Stimulated activated CD4-positive, alpha-beta T cell treated with anti-CD3 and anti-CD28 coated beads, Interleukin-15, amount 100 ng/mL, for 48 hours (primary cell): ENCODE measurements around the gene PPP1R3E.
"Not testable (repeated sequence)": the region's sequence is repeated elsewhere in the genome, so short reads cannot be mapped to it uniquely, and the experiment has no call there.

Experiments used
- DNase-seq, 2 donors: peaks; one replicate each; pipeline ENCODE4 v3.0.0-alpha.2; 2020; ENCODE audit warnings: low read depth in 2 of 2

Gene PPP1R3E

GRCh38 chr14:23297611-23298277 is 4.9 kb downstream of the PPP1R3E start:
- DNase-seq = no peak

DNA sequence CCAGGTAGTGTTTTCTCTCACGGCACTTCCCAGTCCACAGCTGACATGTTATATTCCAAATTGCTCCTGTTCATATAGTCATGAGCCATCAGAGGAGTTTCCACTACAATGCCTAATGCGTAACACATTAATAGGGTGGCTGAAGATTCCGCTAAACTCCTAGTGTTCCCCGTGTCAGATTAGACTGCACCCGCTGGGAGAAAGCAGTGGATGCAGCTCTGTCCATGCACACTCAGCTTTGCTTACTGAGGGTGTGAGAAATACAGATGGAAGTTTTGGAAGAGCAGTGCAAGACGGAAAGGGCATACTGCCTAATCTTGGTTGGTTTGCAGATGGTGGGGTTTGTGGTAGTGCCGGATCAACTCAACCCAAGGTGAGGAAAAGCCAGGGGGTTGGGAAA is 5.6 kb downstream of the PPP1R3E start:
- DNase-seq = no peak

- DNase-seq = no peak
Measured at GRCh38 chr14:23296012-23296777, 6.5 kb downstream of the PPP1R3E start.

DNA sequence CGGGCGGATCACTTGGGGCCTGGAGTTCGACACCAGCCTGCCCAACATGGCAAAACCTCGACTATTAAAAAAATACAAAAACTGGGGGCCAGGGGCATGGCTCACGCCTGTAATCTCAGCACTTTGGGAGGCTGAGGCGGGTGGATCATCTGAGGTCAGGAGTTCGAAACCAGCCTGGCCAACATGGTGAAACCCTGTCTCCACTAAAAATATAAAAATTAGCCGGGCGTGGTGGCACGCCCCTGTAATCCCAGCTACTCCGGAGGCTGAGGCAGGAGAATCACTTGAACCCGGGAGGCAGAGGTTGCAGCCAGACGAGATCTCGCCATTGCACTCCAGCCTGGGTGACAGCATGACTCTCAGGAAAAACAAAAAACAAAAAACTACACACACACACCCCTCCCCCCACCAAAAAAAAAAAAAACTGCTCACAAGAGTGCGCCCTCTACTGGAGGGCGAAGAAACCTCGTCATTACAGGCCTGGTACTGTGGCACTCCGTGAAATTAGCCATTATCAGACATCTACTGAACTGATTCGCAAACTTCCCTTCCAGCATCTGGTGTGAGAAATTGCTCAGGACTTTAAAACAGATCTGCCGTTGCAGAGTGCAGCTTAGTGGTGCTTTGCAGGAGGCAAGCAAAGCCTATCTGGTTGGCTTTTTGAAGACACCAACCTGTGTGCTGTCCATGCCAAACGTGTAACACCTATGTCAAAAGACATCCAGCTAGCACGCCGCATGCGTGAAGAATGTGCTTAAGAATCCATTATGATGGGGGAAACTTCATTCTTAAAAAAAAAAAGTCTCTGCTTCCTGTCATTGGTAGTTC is 7.7 kb downstream of the PPP1R3E start:
- DNase-seq = peak in 1 of 2 donors; percentile 20

DNA sequence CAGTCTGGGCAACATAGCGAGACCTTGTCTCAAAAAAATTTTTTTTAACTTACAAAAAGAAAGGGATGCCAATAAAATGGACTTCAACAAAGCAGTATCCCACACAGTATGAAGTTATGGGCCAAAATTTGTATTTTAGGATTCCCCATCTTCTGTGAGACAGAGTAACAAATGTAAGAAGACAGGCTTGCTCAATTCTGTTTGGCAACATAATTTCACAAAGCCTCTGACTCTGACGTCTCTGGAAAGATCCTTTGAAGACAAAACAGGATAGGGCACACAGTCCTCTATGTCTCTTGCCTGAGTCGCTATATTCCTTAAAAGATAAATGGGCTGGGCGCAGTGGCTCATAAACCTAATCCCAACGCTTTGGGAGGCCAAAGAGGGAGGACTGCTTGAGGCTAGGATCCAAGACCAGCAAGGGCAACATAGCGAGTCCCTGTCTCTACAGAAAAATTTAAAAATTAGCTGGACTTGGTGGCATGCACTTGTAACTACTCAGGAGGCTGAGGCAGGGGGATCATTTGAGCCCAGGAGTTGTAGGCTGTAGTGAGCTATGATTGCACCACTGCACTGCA is 15.7 kb downstream of the PPP1R3E start:
- DNase-seq = no peak

DNA sequence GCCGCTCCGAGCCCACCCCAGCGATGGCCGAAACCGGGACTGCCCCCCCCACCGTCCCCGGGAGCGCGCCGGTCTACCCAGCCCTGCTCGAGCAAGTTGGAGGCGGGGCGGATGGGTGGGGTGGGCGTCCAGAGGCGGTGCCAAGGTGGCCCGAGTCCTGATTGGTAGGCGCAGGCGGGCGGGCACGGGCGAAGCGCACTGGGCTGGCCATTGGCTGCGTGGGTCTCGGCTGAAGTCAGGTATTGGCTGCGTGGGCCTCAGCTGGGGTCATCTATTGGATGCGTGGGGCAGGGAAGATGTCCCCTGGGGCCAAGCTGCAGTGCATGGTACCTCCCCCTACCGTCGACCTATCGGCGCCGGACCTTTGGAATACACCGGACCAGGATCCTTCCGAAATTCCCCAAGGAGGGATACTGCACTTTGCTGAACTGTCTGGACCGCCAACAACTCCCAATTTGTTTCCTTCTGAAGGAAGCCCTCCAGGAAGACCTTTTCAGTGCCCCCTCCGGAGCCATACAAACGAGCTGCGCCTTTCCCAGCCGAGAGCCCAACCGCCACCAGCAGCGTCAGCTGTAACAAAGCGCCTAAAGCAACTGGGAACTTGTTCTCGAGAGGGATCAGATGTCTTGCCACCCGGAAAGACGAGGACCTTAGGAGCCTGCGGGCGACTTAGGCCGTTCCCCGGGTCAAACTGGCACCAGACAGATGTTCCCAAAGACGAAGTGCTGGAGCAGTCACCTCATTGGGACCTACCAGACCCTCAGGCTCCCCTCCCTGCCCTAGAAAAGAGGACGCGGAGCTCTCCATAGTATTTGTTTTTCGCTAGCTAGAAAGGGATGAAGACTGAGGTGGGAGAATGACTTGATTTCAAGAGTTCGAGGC is 16.4 kb downstream of the PPP1R3E start, which contains the start of gene HOMEZ:
Gene HOMEZ (minus strand): TSS at position 113 of the 882 bp plus-strand sequence. CDS start 180 bp downstream, outside the sequence.
- DNase-seq = peak; percentile 95 to 98

DNA sequence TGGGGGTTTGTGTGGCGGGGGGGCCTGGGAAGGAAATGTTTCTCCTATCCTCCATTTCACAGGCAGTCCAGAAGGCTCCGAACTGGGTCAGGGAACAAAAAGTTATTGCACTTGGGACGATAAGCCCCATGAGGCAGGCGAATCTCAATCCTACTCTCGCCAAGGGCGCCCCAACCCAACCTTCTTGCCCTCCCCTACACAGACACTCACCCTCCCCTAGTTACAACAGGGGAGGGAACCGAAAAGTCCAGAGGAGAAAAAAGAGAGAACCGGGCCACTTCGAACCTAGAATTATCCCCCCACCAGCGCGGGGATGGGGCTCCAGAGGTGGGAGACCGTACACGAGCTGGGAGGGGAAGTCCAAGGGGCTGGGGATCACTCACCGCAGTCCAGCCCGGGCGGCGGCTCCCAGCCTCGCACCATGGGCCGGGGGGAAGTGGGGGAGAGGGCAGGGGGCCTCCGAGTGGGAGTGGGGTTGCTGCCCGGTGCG is 17.1 kb downstream of the PPP1R3E start:
- DNase-seq = no peak

- DNase-seq = no peak
Measured at GRCh38 chr14:23284654-23285529, 17.8 kb downstream of the PPP1R3E start.

GRCh38 chr14:23281247-23281646 is 21.4 kb downstream of the PPP1R3E start:
- DNase-seq = no peak

DNA sequence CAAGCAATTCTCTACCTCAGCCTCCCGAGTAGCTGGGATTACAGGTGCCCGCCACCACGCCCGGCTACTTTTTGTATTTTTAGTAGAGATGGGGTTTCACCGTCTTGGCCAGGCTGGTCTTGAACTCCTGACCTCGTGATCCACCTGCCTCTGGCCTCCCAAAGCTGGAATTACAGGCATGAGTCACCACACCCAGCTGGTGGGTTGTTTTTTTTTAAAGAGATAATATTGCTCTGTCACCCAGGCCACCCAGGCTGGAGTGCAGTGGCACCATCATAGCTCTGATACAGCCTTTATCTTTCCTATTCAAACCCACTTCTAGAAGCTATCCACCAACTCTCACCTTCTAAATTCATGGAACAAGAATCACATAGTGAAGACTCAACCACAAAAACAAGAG is 24.7 kb downstream of the PPP1R3E start:
- not testable (repeated sequence) for DNase-seq

GRCh38 chr14:23277189-23277588 is 25.5 kb downstream of the PPP1R3E start:
- DNase-seq = no peak

- DNase-seq = no peak
Measured at GRCh38 chr14:23275412-23275811, 27.2 kb downstream of the PPP1R3E start.

GRCh38 chr14:23269193-23269592 is 33.5 kb downstream of the PPP1R3E start:
- no peak for DNase-seq

GRCh38 chr14:23260849-23261248 is 41.8 kb downstream of the PPP1R3E start:
- DNase-seq = not testable (repeated sequence)

DNA sequence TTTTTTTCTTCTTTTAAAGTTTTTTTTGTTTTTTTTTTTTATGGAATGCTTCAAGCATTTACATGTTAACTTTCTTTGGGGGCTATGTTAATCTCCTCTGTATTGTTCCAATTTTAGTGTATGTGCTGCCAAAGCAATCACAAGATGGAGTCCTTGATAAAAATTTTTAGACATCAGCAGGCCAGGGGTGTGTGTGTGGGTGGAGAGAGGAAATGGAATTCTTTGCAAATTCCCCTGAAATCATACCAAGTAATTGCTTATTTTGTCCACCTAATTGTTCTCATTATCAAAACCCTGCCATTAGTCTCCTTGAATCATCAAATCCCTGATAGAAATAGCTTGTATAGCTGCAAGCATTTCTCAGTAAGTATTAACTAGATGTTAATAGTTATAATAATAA is 43.2 kb downstream of the PPP1R3E start:
- DNase-seq = no peak

DNA sequence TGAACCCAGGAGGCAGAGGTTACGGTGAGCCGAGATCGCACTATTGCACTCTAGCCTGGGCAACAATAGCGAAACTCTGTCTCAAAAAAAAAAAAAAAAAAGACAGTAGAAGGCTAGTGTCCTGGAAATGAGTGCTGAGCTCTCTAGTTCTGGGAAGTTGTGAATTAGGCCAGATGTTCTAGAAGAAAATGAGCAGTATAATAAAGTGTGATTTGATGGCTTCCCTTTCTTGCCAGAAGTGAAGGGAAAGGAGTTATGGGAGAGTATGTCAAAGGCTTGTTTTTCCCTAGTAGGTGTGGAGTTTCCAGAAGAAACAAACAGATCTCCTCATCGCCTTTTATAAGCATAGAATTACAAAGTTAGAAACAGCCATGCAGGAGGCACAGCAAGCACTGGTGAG is 44.4 kb downstream of the PPP1R3E start:
- DNase-seq = no peak

DNA sequence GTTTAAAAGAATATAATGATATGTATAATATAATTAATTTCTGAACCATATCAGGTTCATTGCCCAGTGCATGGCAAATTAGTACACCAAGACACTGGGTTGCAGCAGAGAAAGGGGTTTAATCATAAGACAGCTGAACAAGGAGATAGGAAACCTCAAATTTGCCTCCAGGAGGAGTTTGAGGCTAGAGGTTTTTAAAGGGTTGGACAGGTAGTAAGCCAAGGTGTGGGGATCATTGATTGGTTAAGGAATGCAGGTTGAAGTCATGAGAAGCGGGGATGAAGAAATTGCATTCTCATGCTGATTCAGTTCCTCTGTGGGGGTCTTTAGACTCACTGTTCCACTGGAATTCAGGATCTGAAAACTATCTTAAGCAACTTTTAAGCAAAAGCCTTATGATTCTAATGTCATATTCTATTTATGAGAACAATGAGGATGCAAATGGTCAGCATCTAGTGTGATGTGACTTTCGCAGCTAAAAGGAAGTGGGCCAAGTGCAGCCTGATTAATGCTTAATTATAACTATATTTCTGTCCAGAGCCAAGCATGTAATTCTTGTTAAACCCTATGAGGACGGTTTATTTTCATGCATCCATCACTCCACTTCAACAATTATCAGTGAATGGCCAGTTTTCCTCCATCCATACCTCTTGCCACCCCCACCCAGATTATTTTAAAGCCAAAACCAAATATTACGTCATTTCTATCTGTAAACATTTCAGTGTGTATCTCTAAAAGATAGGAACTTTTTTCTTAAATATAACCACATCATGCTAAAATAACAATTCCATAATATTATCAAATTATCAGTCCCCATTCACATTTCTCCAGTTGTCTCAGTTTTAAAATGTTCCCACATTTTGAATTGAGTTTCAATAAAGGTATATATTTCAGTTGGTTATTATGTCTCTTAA is 50.0 kb downstream of the PPP1R3E start:
- no peak for DNase-seq

DNA sequence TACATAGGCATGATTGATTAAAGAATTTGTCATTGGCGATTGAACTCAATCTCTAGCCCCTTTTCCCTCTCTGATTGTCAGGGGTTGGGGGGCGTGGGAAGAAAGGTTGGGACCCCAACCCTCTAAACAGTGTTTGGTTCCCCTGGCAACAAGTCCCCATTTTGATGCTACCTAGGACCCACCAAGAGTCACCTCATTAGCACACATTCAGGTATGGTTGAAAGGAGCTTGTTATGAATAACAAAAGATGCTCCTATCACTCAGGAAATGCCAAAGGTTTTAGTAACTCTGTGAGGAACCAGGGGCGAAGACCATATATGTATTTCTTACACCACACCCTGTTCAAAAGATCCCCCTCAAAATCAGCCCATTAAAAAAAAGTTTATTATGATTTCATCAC is 50.7 kb downstream of the PPP1R3E start:
- no peak for DNase-seq

GRCh38 chr14:23249824-23250223 is 52.8 kb downstream of the PPP1R3E start:
- no peak for DNase-seq
